ENCODE results near the gene ZNF304.

GRCh38 chr19:57334191-57334590 is 16.9 kb upstream of the ZNF304 start:
- TF ChIP-seq POLR2A (IDR thresholded peaks at IDR 0.05; ENCODE audit: low read depth, low read length) (no peak), MXI1 (IDR thresholded peaks at IDR 0.05; ENCODE audit: borderline replicate concordance, low read depth, low read length) (no peak)
- TF ChIP-seq, protein P1, sequence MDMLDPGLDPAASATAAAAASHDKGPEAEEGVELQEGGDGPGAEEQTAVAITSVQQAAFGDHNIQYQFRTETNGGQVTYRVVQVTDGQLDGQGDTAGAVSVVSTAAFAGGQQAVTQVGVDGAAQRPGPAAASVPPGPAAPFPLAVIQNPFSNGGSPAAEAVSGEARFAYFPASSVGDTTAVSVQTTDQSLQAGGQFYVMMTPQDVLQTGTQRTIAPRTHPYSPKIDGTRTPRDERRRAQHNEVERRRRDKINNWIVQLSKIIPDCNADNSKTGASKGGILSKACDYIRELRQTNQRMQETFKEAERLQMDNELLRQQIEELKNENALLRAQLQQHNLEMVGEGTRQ (IDR thresholded peaks at IDR 0.05; ENCODE audit: low read depth, low read length): no peak
- TF ChIP-seq, protein P2, sequence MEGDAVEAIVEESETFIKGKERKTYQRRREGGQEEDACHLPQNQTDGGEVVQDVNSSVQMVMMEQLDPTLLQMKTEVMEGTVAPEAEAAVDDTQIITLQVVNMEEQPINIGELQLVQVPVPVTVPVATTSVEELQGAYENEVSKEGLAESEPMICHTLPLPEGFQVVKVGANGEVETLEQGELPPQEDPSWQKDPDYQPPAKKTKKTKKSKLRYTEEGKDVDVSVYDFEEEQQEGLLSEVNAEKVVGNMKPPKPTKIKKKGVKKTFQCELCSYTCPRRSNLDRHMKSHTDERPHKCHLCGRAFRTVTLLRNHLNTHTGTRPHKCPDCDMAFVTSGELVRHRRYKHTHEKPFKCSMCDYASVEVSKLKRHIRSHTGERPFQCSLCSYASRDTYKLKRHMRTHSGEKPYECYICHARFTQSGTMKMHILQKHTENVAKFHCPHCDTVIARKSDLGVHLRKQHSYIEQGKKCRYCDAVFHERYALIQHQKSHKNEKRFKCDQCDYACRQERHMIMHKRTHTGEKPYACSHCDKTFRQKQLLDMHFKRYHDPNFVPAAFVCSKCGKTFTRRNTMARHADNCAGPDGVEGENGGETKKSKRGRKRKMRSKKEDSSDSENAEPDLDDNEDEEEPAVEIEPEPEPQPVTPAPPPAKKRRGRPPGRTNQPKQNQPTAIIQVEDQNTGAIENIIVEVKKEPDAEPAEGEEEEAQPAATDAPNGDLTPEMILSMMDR (conservative IDR thresholded peaks at IDR 0.05; ENCODE audit: low read depth, low read length): no peak

Measured in IMR-90 (cell line).